ENCODE data around the gene KCNJ18.
"Not testable (repeated sequence)": the region's sequence is repeated elsewhere in the genome, so short reads cannot be mapped to it uniquely, and the experiment has no call there.

The KCNJ18 gene

GRCh38 chr17:21671437-21671836 is 20.9 kb upstream of the KCNJ18 start:
- DNase-seq (ENCODE audit: low read depth in 2 of 2) = not testable (repeated sequence)

GRCh38 chr17:21671871-21672270 is 20.5 kb upstream of the KCNJ18 start:
- DNase-seq (ENCODE audit: low read depth in 2 of 2) = not testable (repeated sequence)

GRCh38 chr17:21673451-21674241 is 18.7 kb upstream of the KCNJ18 start:
- DNase-seq (ENCODE audit: low read depth in 2 of 2) = not testable (repeated sequence)

GRCh38 chr17:21674242-21674731 is 18.0 kb upstream of the KCNJ18 start:
- no peak for DNase-seq (ENCODE audit: low read depth in 2 of 2)

GRCh38 chr17:21674891-21675738 is 17.2 kb upstream of the KCNJ18 start:
- DNase-seq (ENCODE audit: low read depth in 2 of 2) = not testable (repeated sequence)

GRCh38 chr17:21675739-21676130 is 16.6 kb upstream of the KCNJ18 start:
- DNase-seq (ENCODE audit: low read depth in 2 of 2) = not testable (repeated sequence)

- DNase-seq (ENCODE audit: low read depth in 2 of 2) = no peak
Observed at GRCh38 chr17:21676281-21677111, 15.8 kb upstream of the KCNJ18 start.

GRCh38 chr17:21677126-21677910 is 15.0 kb upstream of the KCNJ18 start:
- DNase-seq (ENCODE audit: low read depth in 2 of 2) = no peak

- no peak for DNase-seq (ENCODE audit: low read depth in 2 of 2)
Observed at GRCh38 chr17:21677911-21678310, 14.4 kb upstream of the KCNJ18 start.

GRCh38 chr17:21678393-21679081 is 13.8 kb upstream of the KCNJ18 start:
- DNase-seq (ENCODE audit: low read depth in 2 of 2) = no peak

- DNase-seq (ENCODE audit: low read depth in 2 of 2) = no peak
Observed at GRCh38 chr17:21679256-21680146, 12.8 kb upstream of the KCNJ18 start.

GRCh38 chr17:21680366-21680765 is 12.0 kb upstream of the KCNJ18 start:
- DNase-seq (ENCODE audit: low read depth in 2 of 2) = no peak

- DNase-seq (ENCODE audit: low read depth in 2 of 2) = not testable (repeated sequence)
Observed at GRCh38 chr17:21680850-21681351, 11.4 kb upstream of the KCNJ18 start.

- not testable (repeated sequence) for DNase-seq (ENCODE audit: low read depth in 2 of 2)
Observed at GRCh38 chr17:21681576-21681975, 10.7 kb upstream of the KCNJ18 start.

GRCh38 chr17:21682130-21682529 is 10.2 kb upstream of the KCNJ18 start:
- not testable (repeated sequence) for DNase-seq (ENCODE audit: low read depth in 2 of 2)

GRCh38 chr17:21683142-21683712 is 9.1 kb upstream of the KCNJ18 start:
- DNase-seq (ENCODE audit: low read depth in 2 of 2) = not testable (repeated sequence)

- DNase-seq (ENCODE audit: low read depth in 2 of 2) = not testable (repeated sequence)
Observed at GRCh38 chr17:21683897-21684296, 8.4 kb upstream of the KCNJ18 start.

GRCh38 chr17:21684384-21684783 is 7.9 kb upstream of the KCNJ18 start:
- DNase-seq (ENCODE audit: low read depth in 2 of 2) = not testable (repeated sequence)

Measured in fibroblast of skin of left biceps (primary cell).